Dermis microvascular lymphatic vessel endothelial cell (primary cell): ENCODE measurements around the gene CLEC16A. TPM values are rescaled to one million over a fixed set of nuclear protein-coding genes. Genes with fewer than 3 reads are reported as not detected.

Experiments used
- DNase-seq, 2 donors: peaks; one replicate each; pipeline versions ENCODE4 v3.0.0 to v3.0.0-alpha.2; 2010; ENCODE audit warnings: low read depth in 2 of 2
- total RNA-seq: library from RNA; depleted of rRNA; stranded (reverse); fragments of >200 nt; gene quantifications from 2 replicates; pipeline ENCODE4 v1.2.1, GENCODE V29; 2014

CLEC16A gene
- total RNA-seq, 1 donor from 2014 or later, result 10.5 TPM

- no peak for DNase-seq
Observed at GRCh38 chr16:11039726-11040125, 95.4 kb downstream of the CLEC16A start.

DNA sequence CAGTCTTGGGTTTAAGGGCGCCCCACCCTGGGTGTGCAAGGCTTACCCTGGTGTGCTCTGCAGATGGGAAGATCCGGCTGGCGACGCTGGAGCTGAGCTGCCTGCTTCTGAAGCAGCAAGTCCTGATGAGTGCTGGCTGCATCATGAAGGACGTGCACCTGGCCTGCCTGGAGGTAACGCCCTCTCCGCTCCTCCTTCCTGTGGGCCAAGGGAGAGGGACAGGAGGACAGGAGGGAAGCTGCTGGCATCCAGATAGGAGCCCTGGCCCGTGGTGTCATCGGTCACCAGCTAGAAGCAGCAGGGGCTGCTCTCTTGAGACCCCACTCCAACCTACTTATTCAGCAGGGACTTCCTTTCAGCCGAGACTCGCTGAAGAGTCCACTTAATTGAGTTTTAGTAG lies 97.8 kb downstream of the CLEC16A start:
- no peak for DNase-seq

GRCh38 chr16:11045441-11045840 lies 101.1 kb downstream of the CLEC16A start:
- no peak for DNase-seq

DNA sequence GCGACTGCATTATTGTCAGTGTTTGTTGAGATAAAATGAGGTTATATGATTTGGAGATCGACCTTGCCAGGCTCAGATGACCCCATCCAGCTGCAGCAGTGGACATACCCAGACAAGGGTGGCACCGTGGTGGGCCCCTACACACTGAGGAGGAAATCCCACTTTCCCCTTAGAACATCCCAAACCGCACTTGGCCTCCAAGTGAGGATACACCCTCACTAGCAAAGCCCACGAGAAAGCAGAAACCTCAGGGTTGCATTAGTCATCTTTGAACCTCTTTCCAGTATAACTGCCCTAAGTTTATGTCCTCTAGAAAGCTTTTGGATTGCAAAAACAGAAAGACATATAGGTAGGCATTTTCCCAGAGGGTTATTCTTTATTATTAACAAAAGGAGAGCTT lies 101.5 kb downstream of the CLEC16A start:
- DNase-seq, result no peak

DNA sequence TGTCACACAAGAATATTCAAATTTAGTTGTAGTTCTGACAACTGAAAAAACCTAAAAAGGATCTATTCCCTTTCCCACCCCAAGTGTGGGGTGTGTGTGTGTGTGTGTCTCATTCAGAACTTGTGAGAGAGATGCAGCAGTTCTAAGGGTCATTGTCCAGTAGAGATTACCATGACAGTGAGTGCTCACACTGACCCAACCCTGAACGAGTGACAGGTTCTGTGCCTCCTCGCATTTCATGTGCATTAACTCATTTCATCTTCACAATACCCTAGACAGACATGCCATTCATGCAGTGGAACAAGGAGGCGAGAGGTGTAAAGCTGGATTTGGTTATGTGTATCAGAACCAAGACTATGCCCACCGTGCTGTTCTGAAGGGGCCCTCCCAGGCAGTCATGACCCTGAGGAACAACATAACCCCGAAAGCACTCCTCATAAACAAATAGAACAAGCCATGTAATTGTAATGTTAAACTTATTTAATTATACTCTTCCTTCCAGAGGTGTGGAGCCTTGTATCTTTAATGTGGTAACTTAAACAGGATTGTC lies 102.1 kb downstream of the CLEC16A start:
- no peak for DNase-seq

- no peak for DNase-seq
Observed at GRCh38 chr16:11047057-11047456, 102.7 kb downstream of the CLEC16A start.

- DNase-seq, result no peak
Observed at GRCh38 chr16:11047939-11048800, 103.8 kb downstream of the CLEC16A start.

- DNase-seq, result no peak
Observed at GRCh38 chr16:11049396-11050059, 105.2 kb downstream of the CLEC16A start.

- DNase-seq, result no peak
Observed at GRCh38 chr16:11050536-11050935, 106.2 kb downstream of the CLEC16A start.

GRCh38 chr16:11050944-11051343 lies 106.6 kb downstream of the CLEC16A start:
- no peak for DNase-seq

DNA sequence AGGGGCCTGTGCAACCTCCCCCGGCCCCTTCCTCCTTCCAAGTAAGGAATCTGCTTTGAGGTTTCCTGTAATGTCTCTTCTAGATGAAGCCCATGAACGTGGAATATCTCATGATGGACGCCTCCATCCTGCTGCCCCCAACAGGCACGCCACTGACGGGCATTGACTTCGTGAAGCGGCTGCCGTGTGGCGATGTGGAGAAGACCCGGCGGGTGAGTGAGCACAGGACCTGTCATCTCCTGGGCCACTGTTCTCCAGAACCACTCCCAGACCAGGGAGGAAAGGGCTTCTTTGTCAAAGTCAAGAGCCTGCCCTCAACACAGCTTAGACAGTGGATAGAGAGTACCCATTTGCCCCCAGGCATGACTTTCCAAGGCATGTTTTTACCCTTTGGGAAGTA lies 107.1 kb downstream of the CLEC16A start:
- no peak for DNase-seq

DNA sequence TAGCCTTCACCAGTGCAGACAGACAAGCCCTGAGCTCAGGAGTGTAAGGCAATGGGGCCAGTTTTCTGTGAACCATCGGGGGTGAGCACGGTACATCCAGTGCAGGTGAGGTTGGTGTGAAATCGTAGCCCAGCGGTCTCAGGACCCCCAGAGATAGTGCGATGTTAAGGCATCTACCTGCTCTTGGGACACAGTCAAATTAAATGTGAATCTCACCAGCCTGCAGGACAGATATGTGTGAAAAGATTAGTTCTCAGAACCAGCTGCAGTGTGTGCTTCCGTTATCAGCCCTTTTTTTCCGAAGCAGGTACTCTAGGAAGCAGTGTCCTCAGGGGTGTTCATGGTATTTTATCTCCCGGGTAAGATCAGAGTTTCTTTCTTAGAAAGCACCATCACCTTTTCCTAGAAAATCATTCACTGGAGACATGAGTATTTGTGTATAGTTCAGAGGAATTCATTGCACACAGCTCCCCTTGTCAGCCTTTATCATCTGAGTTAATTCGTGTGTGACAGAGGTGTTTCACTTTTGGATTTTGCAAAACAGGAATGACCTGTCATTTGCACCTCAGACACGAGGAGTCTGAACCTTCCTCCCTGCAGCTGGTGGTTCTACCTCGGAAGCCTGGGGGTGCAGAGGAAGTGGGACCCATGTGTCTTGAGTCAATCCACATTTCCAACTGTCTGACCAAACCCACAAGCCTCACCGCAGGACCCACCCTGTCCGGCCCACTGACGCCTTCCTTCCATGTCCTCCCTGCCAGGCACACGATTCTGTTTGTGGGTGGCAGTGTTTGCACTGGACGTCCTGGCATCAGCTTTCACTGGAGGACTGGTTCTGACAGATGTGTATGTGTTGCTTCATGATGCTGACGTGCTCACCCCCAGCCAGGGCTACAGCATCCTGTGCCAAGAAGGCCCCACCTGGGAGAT lies 107.8 kb downstream of the CLEC16A start:
- DNase-seq, result no peak

GRCh38 chr16:11053916-11054460 lies 109.6 kb downstream of the CLEC16A start:
- no peak for DNase-seq

- no peak for DNase-seq
Observed at GRCh38 chr16:11056090-11056992, 112.0 kb downstream of the CLEC16A start.

GRCh38 chr16:11056993-11057649 lies 112.8 kb downstream of the CLEC16A start:
- DNase-seq, result no peak

GRCh38 chr16:11057711-11058345 lies 113.5 kb downstream of the CLEC16A start:
- DNase-seq, result no peak

GRCh38 chr16:11058832-11059231 lies 114.5 kb downstream of the CLEC16A start:
- DNase-seq, result no peak

DNA sequence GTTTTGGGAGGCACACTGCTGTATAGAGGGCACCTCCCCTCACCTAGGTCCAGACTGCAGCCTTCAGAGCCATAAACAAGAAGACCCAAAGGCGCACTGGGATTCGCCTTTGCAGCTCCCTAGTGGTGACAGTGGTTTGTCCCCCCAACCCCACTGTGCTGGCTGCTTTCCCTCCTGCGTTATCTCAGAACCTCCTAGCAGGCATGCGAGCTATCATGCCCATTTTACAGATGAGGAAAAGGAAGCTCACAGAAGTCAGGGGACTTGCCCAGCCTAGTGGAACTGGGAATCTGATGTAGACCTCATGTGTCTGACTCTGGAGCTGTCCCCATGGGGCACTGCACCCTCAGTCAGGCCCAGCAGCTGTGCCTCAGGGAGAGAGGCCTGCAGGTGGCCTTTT lies 115.2 kb downstream of the CLEC16A start:
- no peak for DNase-seq

DNA sequence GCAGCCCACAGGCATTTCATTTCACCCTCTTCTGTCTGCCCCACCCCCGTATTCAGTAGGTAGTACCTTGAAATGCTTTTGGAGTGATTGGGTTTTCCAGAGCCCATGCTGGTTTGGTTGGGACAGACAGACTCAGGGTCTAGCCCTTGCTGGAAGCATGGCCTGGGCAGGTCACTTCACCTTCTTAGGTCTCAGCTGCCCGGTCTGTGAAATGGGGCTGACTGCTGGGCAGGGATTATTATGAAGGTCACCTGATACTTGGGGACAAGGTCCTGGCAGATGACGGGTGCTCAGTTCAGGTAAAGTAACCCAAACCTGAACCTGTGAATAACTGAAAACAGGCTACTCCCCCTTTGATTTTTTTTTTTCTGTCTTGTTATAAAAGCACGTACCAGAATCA lies 116.0 kb downstream of the CLEC16A start:
- DNase-seq, result no peak
